ENCODE data around the gene SHISAL1.
"Not testable (repeated sequence)": the region's sequence is repeated elsewhere in the genome, so short reads cannot be mapped to it uniquely, and the experiment has no call there.

SHISAL1 gene

DNA sequence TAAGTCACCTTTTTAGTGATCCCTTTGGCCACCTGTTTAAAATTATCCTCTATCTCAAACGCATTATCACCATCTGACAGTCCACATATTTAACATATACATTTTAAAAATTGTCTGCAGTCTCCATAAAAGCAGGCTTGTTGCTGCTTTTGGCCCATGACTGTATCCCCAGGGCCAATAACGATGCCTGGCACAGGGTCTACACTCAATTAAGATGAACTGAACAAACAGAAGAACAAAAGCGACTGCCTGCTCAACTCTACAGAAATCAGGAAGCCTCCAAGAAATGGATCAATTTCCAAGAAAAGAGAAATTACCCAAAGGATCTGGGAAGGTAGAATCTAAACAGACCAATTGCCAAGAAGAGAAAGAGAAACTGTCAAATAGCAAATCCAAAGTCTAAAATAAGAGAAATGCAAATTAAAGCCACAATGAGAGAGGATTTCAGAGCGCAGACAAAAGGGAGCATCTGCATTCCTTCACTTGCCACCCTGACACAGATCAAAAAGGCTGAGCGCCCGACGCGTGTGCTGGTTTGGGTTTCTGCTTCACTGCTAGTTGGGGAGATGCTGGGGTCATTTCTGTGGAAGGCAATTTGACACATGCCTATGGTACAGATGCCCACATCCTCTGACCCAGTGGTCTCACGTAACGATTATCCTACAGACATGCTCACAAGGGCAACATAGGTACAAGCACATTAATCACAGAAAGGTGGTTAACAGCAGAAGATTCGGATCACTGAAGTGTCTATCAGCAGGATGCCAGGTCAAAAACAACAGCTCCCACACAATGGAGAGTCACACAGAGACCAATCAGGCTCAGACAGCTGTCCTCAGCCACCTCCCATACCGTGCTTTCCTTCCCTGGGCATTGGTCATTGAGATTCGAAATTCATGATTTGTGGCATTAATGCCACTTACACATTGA, 55.9 kb downstream of the SHISAL1 start:
- DNase-seq: no peak

DNA sequence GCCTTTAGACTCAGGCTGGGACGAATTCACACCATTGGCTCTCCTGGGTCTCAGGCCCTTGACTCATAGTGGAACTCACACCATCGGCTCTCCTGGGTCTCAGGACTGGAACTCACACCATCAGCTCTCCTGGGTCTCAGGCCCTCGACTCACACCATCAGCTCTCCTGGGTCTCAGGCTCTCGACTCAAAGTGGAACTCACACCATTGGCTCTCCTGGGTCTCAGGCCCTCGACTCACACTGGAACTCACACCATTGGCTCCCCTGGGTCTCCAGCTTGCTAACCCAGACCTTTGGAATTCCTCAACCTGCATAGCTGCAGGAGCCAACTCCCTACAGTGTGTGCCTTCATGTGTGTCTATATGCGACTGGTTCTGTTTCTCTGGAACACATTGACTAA, 56.7 kb downstream of the SHISAL1 start:
- DNase-seq: no peak

DNA sequence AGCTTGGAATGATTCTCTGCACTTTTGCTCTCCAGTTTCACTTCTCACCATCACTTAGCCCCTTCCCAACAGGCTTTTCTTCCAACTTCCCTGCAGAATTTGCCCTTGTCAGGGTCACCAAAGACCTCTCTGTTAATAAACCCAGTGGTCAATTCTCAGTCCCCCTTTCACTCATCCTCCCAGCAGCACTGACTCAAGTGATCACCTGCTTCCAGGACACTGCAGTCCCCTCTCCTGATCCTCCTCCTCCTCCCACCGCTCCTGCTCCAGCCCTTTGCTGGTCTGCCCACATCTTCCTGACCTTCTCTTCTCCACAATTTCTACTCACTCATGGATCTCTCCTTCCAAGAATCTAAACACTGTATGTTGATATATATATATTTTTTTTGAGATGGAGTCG, 57.9 kb downstream of the SHISAL1 start:
- DNase-seq: no peak

DNA sequence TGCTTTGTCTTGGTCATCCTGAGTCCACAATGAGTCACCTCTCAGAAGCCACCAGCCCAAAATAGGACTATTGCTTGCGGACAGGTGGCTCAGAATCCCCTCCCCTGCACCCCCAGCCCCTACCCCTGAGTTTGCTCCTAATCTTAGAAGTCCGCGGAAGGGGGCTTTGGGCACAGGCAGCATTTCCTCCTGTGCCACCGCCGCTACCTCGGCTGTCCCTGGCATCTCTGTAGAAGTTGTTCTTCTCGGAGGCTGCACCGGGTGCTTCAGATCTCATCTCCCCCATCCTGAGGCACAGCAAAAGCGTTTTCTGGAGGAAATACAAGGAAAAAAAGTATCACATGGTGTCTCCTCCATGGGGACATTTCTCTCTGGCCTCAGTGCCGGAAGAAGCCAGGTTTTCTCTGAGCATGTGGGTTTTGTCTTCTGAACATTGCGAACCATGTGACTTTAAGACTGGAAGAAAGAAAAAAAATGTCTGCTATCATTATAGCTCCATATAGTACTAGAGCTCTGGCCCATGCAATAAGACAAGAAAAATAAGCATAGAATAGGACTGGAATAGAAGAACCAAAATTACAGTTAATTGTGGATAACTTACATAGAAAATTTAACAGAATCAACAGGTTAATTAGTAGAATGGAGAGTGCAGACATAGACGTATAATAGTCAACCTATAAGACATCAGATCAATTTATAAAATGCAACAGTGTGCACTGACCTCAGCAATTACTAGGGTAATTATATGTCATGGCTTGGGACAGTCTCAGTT, 63.2 kb downstream of the SHISAL1 start:
- DNase-seq: no peak

DNA sequence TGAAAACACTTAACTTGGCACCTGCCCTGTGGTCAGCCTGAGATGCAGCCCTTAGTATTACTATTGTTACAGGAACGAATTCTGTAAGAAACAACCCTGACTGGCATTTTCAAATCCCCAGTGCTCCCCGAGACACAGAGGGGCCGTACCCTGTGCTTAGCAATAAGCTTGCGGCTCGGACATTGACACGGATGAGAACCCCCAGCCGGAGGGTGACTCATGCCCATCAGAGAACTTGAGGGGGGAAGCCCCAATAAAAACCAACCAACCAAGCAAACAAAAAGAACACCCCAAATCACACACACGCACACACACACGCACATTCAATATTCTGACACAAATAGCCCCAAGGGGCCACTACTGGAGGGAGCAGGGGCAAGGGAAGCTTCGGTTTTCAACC, 63.8 kb downstream of the SHISAL1 start:
- DNase-seq: no peak

DNA sequence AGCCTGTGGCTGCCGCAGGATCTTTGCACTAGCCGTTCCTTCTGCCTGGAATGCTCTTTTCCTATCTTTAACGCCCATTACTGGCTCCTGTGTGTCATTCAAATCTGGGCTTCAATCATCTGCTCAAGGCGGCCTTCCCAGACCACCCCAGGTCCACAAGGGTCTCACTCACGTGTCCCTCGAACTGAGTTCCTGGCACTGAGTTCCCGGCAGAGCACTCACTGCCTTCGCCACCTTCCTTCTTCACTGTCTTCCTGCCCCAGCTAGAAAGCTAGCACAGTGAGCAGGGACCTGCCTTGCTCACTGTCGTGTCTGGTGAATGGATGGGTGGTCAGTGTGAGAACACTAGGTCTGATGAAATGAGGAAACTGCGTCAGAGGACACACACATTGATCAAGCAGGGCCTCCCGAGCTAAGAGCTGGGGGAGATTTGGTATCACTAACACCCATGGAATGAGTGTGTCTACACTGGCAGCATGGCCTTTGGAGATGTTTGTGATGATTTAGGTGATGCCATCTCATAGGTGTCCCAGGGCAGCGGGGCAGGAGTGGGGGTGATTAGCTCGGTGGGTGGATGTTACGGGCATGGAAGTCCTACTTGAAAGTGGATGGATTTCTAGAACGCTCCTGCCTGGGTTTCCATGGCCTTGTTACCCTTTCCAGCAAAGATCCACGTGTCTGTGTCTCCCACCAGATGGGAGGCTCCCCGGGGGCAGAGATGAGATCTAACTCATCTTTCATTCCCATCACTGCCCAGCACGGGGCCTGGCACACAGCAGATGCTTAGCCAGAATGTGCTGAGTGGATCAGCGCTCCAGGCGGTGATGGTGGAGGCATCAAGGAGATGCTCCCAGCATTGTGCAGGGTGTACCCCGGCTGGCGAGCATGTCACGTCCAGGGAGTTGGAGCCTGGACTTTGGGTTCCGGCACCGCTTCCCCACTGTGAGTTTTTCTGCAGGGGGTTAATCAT, 64.5 kb downstream of the SHISAL1 start:
- DNase-seq: no peak

DNA sequence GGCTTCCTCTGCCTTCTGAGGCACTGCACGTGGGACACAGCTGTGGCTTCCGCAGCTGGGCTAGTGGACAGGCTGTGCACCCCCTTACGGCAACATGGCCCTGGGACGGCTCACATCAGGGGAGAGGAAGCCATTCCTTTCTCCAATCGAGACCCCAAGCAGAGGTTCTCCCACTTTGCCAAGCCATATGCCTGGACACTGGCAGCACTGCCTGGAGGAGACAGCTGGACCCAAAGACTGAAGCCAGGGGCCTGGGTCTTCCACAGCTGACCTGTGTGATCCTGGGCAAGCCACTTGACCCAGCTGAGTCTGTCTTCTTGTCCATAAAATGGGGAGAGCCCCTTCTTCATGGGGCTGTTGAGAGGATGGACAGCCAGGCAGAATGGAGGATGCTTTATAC, 65.4 kb downstream of the SHISAL1 start:
- DNase-seq: no peak

DNA sequence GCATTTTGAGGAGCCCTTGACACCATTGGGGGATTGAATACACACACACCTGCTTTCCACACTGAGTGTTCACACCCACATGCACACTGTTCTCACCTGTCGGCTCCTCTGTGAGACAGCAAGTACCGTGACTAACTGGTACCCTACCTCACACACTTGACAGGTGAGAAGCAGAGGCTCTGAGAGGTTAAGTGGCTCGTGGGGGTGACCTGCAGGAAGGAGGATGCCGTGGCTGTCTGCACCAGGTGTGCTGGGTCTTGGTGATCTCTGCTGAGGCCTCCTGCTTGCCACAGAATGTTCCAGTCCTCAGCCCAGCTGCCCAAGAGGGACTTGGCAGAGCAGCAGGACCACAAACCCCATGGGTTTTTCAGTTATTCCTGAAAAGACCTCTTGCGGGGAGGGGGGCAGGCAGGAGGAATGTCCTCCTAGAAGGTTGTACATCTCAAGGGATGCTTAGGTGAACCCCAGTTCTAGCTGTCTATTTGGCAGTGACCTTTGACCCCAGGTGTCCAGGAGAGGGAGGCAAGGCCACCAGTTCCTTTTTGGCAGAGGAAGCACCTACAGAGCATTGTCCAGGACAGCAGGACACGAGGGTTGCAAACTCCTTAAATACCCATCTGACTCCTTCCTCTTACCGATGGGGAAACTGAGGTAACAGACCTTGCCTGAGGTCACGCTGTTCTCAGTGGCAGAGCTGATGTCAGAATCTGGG, 66.0 kb downstream of the SHISAL1 start:
- DNase-seq: no peak

DNA sequence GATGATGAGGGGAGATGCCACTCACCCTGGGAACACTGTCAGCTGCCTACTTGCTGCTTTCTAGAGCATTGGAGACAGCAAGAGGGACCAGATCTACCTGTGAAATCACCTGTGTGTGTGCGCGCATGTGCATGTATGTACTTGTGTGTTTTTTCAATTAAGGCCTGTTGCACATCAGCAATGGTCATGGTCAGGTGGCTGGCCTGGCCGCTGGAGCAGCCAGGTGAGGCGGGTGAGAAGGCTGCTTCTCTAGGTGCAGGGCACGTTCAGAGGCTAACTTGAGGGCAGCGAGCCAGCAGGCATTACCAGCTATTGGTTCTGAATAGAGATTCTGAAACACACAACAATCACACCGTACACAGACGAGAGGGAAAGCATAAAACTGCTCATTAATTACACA, 66.9 kb downstream of the SHISAL1 start:
- no peak for DNase-seq

DNA sequence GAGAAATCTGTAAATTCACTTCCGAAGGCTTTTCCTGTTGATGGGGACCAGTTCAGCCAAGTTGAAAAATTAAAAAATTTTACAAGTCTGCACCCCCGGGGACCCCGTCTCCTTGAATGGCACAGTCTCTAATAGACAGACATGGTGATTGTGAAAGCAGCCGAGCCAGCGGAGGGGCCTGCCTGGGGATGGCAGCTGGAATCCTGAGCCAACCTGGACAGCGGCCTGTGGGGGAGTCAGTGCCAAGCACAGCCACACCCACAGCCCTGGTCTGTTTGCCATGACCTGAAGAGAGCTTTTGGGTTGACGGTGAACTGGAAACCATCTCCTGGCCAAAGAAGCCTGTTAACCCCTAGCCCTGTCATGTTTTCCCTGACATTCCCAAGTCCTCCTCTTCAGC, 67.3 kb downstream of the SHISAL1 start:
- DNase-seq: no peak

DNA sequence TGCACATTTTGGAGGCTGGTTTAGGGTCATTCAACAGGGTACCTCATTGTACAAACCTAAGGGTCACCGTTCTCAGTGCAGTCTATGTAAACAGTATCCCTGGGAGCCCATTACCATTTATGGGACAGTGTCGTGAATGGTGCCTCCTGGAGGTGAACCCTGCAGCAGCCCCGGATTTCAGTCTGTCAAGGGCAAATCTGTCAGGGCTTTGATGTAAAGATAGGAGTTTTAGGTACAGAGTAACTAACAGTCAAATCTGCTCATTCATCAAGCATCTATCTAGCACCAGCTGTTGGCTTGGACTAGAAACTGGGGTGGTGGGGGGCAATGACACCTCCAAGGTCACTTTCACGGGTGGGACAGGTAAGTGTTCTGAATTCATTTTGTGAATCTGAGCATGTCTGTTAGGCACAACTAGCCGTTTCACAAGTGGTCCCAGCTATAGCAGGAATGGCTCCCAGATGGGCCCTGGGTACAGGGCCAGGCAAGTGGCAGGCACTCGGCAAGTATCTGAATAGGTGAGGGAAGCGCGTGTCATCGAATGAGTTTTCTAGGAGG, 68.4 kb downstream of the SHISAL1 start:
- DNase-seq: no peak

DNA sequence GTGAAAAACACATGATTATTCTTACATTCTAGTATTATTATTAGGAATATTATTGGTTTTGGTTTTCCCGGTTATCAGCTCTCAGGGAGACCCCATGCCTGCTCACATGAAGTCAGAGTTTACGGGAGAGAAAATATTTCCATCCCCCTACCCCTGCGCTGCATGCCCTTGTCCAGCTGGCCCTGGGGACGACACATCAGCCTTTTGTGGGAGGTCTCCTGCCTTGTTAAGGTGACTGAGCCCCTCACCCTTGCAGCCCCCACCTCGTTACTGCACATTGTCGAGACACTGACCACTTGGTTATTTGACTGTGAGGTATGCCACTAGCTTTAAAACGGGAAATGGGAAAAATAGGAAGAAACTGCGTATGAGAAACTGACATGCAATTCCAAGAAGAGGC, 69.0 kb downstream of the SHISAL1 start:
- DNase-seq: no peak

DNA sequence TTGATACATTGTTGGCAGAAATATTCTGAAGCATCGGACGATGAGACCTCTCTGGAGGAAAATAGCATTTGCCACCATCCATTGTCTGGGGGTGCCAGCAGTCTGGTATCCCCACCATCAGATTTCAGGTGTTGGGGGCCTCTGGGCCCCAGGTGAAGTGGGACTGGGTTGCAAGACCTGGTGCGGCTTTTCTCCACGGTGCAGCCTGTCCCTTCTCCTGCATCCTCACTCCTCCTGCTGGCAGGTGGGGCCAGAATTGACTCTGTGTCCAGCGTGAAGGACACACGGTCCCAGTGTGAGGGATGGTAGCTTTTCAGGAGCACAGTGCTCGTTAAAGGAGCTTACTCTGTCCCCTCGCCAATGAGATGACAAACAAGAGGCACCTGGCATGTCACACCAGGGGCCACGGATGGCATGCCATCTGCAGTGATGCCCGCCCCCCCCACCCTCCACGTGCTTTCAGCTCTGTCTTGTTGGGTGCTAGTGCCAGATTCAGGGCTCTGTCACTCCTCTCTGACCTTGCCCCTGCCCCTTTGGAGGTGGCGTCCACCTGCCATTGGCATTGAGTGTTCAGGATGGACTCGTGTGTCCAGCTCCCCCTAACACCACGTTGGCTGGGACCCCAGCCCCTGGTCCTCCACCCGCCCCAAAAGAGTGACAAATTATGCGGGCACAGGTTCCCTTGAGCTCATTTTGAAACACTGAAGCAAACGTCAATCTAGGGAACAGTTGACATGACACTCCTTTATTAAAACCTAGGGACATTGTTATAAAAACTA, 69.6 kb downstream of the SHISAL1 start:
- DNase-seq: no peak

DNA sequence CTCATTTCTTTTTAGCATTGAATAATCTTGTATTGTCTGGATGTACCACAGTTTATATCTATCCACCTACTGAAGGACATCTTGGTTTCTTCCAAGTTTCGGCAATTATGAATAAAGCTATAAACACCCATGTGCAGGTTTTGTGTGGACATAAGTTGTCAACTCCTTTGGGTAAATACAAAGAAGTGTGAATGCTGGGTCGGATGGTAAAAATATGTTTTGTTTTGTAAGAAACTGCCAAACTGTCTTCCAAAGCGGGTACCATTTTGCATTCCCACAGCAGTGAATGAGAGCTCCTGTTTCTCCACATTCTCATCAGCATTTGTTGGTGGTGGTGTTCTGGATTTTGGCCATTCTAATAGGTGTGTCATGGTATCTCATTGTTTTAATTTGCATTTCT, 71.6 kb downstream of the SHISAL1 start:
- not testable (repeated sequence) for DNase-seq

DNA sequence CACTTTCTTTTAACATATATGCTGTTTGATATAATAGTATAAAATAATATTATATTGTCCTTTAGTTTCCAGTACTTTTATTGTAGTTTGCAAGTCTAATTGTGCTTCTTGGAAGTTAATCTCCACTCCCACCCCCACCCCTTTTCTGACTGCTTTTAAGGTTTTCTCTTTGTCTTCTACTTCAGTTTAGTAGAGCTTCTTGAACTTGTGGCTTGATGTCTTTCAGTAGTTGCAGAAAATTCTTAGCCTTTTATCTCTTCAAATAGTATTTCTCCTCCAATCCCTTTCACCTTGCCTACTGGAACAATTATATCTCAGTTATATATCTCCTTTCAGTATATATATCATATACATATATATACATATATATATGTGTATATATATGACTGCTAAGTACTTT, 75.5 kb downstream of the SHISAL1 start:
- DNase-seq: no peak

DNA sequence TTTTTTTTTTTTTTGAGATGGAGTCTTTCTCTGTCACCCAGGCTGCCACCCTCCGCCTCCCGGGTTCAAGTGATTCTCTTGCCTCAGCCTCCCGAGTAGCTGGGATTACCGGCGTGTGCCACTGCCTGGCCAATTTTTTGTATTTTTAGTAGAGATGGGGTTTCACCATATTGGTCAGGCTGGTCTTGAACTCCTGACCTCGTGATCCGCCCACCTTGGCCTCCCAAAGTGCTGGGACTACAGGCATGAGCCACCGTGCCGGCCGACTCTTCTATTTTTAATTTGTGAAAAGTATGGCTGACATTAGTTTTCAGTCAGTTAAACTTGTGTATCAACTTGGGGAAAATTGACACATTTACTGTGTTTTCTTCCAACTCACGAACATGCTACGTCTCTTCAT, 78.4 kb downstream of the SHISAL1 start:
- not testable (repeated sequence) for DNase-seq

DNA sequence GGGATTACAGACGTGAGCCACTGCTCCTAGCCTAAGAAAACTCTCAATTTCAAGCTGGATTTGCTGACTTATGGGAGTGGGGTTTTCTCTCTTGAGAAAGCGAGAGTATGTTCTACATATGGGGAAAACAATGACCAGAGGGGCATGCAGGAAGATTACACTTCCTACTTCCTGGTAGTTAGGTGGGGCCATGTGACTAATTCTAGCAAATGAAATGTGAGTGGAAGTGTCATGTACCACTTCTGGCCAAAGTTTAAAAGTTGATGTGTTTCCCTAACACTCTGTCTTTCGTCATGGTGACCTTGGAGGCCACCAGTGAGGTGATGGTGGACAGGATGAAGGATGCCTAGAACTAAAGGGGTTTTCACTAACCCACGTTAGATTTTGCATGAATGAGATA, 81.5 kb downstream of the SHISAL1 start:
- no peak for DNase-seq

DNA sequence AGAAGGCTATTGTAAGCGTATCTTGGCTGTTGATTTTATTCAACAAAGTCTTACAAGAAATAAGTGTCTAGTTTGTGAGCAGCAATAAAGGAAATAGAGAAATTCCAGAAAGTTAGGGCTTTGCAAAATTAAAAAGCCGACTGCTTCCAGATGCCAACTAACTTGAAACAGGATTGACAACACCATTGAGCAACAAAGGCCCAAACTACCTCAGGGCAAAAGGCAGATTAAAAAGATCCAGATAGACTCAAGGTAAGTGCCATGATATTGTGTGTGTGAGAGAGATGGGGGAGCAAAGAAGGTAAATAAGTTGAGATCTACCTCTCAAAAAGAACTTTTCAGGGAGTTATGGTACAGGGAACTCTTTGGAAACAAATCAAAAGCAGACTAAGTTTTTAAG, 82.9 kb downstream of the SHISAL1 start:
- DNase-seq: no peak

DNA sequence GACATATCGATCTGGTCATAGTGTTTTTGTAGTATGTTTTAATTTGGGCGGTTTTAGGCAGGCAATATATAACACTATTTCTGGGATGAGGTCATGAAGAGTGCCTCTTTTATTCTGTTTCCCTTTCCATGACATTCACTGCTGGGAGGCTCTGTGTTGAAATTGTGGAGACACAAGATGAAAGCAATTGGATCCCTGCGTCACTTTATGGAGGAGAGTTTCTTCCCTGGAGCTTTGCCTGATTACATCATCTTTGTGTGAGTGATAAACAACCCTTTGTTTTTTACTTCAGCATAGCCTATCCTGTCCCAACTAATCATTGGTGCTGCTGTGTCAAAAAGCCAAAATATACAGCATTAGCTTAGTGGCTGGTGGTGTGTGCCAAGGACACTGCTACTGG, 83.4 kb downstream of the SHISAL1 start:
- no peak for DNase-seq

DNA sequence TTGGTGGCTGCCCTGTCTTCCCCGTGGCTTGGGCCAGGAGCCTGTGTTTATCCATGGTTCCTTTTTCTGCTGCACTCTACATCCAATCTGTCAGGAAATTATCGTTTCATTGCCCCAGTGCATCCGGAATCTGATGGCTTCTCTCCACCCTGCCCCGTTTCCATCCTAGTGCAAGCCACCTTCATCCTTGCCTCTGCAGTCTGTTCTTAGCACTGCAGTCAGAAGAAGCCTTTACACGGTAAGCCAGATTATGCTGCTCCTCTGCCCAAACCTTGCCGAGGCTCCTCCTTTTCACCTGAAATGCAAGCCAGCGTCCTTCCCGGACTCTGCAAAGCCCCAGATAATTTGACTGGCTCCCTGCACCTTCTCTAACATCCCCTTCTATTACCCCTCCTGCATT, 86.9 kb downstream of the SHISAL1 start:
- no peak for DNase-seq

DNA sequence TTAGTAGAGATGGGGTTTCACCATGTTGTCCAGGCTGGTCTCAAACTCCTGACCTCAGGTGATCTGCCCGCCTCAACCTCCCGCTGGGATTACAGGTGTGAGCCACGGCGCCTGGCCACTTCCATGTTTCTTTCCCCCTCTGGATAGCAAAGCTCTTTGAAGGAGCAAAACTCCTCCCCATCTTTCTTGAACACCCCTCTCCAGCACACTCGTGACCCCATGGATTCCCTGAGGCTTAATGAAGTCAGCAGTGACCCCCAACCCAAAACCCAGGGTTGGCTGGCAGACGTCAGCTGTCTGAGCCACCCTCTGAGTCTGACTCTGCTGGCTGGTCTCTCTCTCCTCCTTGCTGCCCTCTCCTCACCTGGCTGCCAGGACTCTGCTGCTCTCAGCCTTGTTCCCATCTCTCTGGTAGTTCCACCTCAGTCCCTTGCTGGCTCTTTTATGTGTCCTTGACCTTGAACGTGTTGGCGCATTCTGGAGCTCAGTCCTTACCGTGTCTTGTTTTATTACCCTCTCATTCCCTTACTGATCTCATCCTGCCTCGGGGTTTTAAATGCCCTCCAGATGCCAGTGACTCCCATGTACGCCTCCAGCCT, 87.6 kb downstream of the SHISAL1 start:
- DNase-seq: no peak

All from CD4-positive, alpha-beta T cell treated with Interleukin-21 for 1 hour (primary cell).